Right lung (tissue), 10 donors: Measurements from ENCODE around the gene RRH. TPM values are rescaled to one million over a fixed set of nuclear protein-coding genes. Genes with fewer than 3 reads are reported as not detected.
"Not testable (repeated sequence)": the region's sequence is repeated elsewhere in the genome, so short reads cannot be mapped to it uniquely, and the experiment has no call there.

Experiments used
- DNase-seq, 2 donors: peaks; one replicate each; pipeline ENCODE4 v3.0.0-alpha.2; 2013
- long read RNA-seq, 8 donors: transcript quantifications; one replicate each; lab custom pipeline, GENCODE V29; 2026
- polyA plus RNA-seq, 5 donors: library from polyadenylated mRNA; unstranded; fragments of 120-200 nt; gene quantifications; one replicate each; pipeline versions ENCODE4 v1.2.1 to v1.2.3, GENCODE V29; 2013; ENCODE audit warnings: inconsistent platforms in 1 of 5, low replicate concordance in 1 of 5; ENCODE audit not compliant: insufficient read length in 5 of 5, insufficient read depth in 1 of 5

Gene RRH
- polyA plus RNA-seq = under 1 TPM; 0.31 to 0.77 (median 0.64) TPM
- long read RNA-seq, donor 1 = 0 reads
- long read RNA-seq, donor 2 = 0 reads
- long read RNA-seq, donor 3 = 0 reads
- long read RNA-seq, donor 4 = 0 reads
- long read RNA-seq, donor 5 = 0 reads
- long read RNA-seq, donor 6 = 0 reads
- long read RNA-seq, donor 7 = 0 reads
- long read RNA-seq, donor 8 = 0 reads

- DNase-seq = no peak
These were observed at the start of gene RRH for GRCh38 chr4:109827672-109828071. Gene RRH (plus strand): TSS chr4:109827972. CDS start chr4:109828028, 56 bp downstream.

- DNase-seq = not testable (repeated sequence)
These were observed 45.7 kb upstream of the RRH start for GRCh38 chr4:109782092-109782491.

- DNase-seq = no peak
These were observed 40.9 kb upstream of the RRH start for GRCh38 chr4:109786846-109787245.

GRCh38 chr4:109787807-109788206, 40.0 kb upstream of the RRH start:
- no peak for DNase-seq

GRCh38 chr4:109795059-109795458, 32.7 kb upstream of the RRH start:
- DNase-seq = no peak

GRCh38 chr4:109798866-109799265, 28.9 kb upstream of the RRH start:
- no peak for DNase-seq

GRCh38 chr4:109801099-109801789, 26.5 kb upstream of the RRH start:
- DNase-seq = no peak

GRCh38 chr4:109801895-109802319, 25.9 kb upstream of the RRH start, which contains the start of gene CFI:
Gene CFI (minus strand): TSS chr4:109801999. CDS start chr4:109801971, 28 bp downstream.
- peak; percentile 23 to 34 for DNase-seq

GRCh38 chr4:109803924-109804571, 23.7 kb upstream of the RRH start:
- no peak for DNase-seq

- DNase-seq = no peak
These were observed 18.1 kb upstream of the RRH start for GRCh38 chr4:109809655-109810054.

- no peak for DNase-seq
These were observed 17.0 kb upstream of the RRH start for GRCh38 chr4:109810552-109811387.

GRCh38 chr4:109811707-109812106, 16.1 kb upstream of the RRH start:
- no peak for DNase-seq

- peak; percentile 91 to 92 for DNase-seq
These were observed 12.4 kb upstream of the RRH start, which contains the start of gene GAR1 for GRCh38 chr4:109815151-109816081. Gene GAR1 (plus strand): TSS chr4:109815762. CDS start chr4:109816165, 403 bp downstream.

GRCh38 chr4:109816082-109816442, 11.7 kb upstream of the RRH start:
- no peak for DNase-seq

- DNase-seq = no peak
These were observed 10.9 kb upstream of the RRH start for GRCh38 chr4:109816894-109817293.

- no peak for DNase-seq
These were observed 9.5 kb upstream of the RRH start for GRCh38 chr4:109818268-109818667.

GRCh38 chr4:109820563-109820962, 7.2 kb upstream of the RRH start:
- DNase-seq = no peak

GRCh38 chr4:109821185-109821584, 6.6 kb upstream of the RRH start:
- DNase-seq = no peak

- no peak for DNase-seq
These were observed 1.1 kb upstream of the RRH start for GRCh38 chr4:109826719-109827118.

GRCh38 chr4:109833756-109834155, 6.0 kb downstream of the RRH start:
- DNase-seq = no peak

- no peak for DNase-seq
These were observed 9.2 kb downstream of the RRH start for GRCh38 chr4:109836985-109837384.
